GM12878 (cell line): ENCODE measurements around the gene BLOC1S3. TPM values are rescaled to one million over a fixed set of nuclear protein-coding genes. Genes with fewer than 3 reads are reported as not detected.

ENCODE experiments used
- CBFB ChIP-seq: IDR thresholded peaks from 2 replicates; pipeline ENCODE4 v1.6.1; 2016; ENCODE audit warnings: antibody characterized with exemption, low read depth
- ESRRA ChIP-seq: IDR thresholded peaks from 2 replicates; pipeline ENCODE4 v1.6.1; 2012; ENCODE audit warnings: mild to moderate bottlenecking, low read length, improper control_type of control experiment
- FOS ChIP-seq: IDR thresholded peaks from 3 replicates; pipeline ENCODE4 v1.6.1; 2011; ENCODE audit warnings: borderline replicate concordance; ENCODE audit not compliant: insufficient read length; ENCODE audit errors: extremely low read depth
- HCFC1 ChIP-seq: fragments of 150-350 bp; IDR thresholded peaks from 2 replicates; pipeline ENCODE4 v1.6.1; 2014; ENCODE audit warnings: low read length
- LARP7 ChIP-seq: fragments of 450-650 bp; IDR thresholded peaks from 2 replicates; pipeline ENCODE4 v1.6.1; 2017; ENCODE audit warnings: mild to moderate bottlenecking
- MEF2B ChIP-seq: fragments of 450-650 bp; IDR thresholded peaks from 2 replicates; pipeline ENCODE4 v1.6.1; 2018; ENCODE audit warnings: mild to moderate bottlenecking, moderate library complexity; ENCODE audit not compliant: partially characterized antibody, poor library complexity, severe bottlenecking
- MXI1 ChIP-seq: fragments of 150-350 bp; IDR thresholded peaks from 2 replicates; pipeline ENCODE4 v1.6.1; 2011; ENCODE audit warnings: low read depth, mild to moderate bottlenecking, inconsistent platforms, low read length, improper control_type of control experiment
- PAX5 ChIP-seq: IDR thresholded peaks from 2 replicates; pipeline ENCODE4 v1.6.1; 2011; ENCODE audit warnings: low read depth, low read length, borderline replicate concordance
- PML ChIP-seq: IDR thresholded peaks from 2 replicates; pipeline ENCODE4 v1.6.1; 2012; ENCODE audit warnings: low read length, inconsistent platforms
- RELA ChIP-seq: fragments of 450-650 bp; IDR thresholded peaks from 2 replicates; pipeline ENCODE4 v1.8.0; 2014; ENCODE audit warnings: borderline replicate concordance; ENCODE audit not compliant: partially characterized antibody
- SMAD5 ChIP-seq: IDR thresholded peaks from 2 replicates; pipeline ENCODE4 v1.6.1; 2016; ENCODE audit warnings: antibody characterized with exemption, low read depth
- SMARCA5 ChIP-seq: fragments of 450-650 bp; IDR thresholded peaks from 2 replicates; pipeline ENCODE4 v1.6.1; 2017; ENCODE audit warnings: mild to moderate bottlenecking
- TCF7 ChIP-seq: IDR thresholded peaks from 2 replicates; pipeline ENCODE4 v1.6.1; 2014; ENCODE audit warnings: antibody characterized with exemption, borderline replicate concordance
- ZBED1 ChIP-seq: IDR thresholded peaks from 2 replicates; pipeline ENCODE4 v1.6.1; 2016; ENCODE audit warnings: borderline replicate concordance
- ZSCAN29 ChIP-seq: fragments of 450-650 bp; IDR thresholded peaks from 2 replicates; pipeline ENCODE4 v1.6.1; 2017; ENCODE audit warnings: mild to moderate bottlenecking, moderate library complexity
- polyA plus RNA-seq, 11 experiments: library from polyadenylated mRNA; depleted of rRNA in 4 of 11; unstranded in 6 of 11; stranded (reverse) in 5 of 11; fragments of >200 nt; fragmentation: Nextera tagmentation in 4 of 11; fragmentation: Illumina TruSeq in 1 of 11; extraction: Ambion mirVana in 4 of 11; extraction: Trizol in 1 of 11; gene quantifications; 1 replicate in 1 of 11; 2 replicates in 10 of 11; pipeline versions ENCODE4 v1.2.1 to v1.2.3, GENCODE V29; 2011 to 2016; ENCODE audit warnings: inconsistent platforms in 2 of 11, missing spikeins in 2 of 11, low read depth in 1 of 11
- total RNA-seq, 4 experiments: library from RNA; depleted of rRNA in 3 of 4; stranded (reverse); fragments of >200 nt in 3 of 4; fragmentation: Illumina TruSeq in 1 of 4; extraction: Trizol in 1 of 4; gene quantifications; 2 replicates each; pipeline versions ENCODE4 v1.2.1 to v1.2.3, GENCODE V29; 2013 to 2021
- TF ChIP-seq, protein P1 (sequence below): fragments of 450-650 bp; formaldehyde crosslinking; IDR thresholded peaks from 2 replicates; pipeline ENCODE4 v1.4.0; 2022; ENCODE audit warnings: mild to moderate bottlenecking, moderate library complexity
- TF ChIP-seq, protein P2 (sequence below): IDR thresholded peaks from 2 replicates; pipeline ENCODE4 v1.6.1; 2012; ENCODE audit warnings: low read depth, low read length, improper control_type of control experiment
- TF ChIP-seq, protein P3 (sequence below): IDR thresholded peaks from 2 replicates; pipeline ENCODE4 v1.6.1; 2011; ENCODE audit warnings: low read depth, mild to moderate bottlenecking, low read length, moderate library complexity, borderline replicate concordance; ENCODE audit errors: extremely low read depth
- TF ChIP-seq, protein P4 (sequence below): fragments of 450-650 bp; IDR thresholded peaks from 2 replicates; pipeline ENCODE4 v1.6.1; 2017; ENCODE audit warnings: mild to moderate bottlenecking, low read depth, inconsistent platforms; ENCODE audit not compliant: poor library complexity, severe bottlenecking
- TF ChIP-seq, protein P5 (sequence below): fragments of 450-650 bp; IDR thresholded peaks from 2 replicates; pipeline ENCODE4 v1.6.1; 2017; ENCODE audit warnings: low read depth, mild to moderate bottlenecking, moderate library complexity
- TF ChIP-seq, protein P6 (sequence below): fragments of 450-650 bp; conservative IDR thresholded peaks from 2 replicates; pipeline ENCODE4 v1.6.1; 2017; ENCODE audit warnings: mild to moderate bottlenecking, moderate library complexity

BLOC1S3 gene
- total and polyA plus RNA-seq, 10 of the 15 experiments (the other 5 are each of a cell fraction or from before 2014, with no cell fraction given) = 3.6 to 18.3 (median 10.4) TPM

DNA sequence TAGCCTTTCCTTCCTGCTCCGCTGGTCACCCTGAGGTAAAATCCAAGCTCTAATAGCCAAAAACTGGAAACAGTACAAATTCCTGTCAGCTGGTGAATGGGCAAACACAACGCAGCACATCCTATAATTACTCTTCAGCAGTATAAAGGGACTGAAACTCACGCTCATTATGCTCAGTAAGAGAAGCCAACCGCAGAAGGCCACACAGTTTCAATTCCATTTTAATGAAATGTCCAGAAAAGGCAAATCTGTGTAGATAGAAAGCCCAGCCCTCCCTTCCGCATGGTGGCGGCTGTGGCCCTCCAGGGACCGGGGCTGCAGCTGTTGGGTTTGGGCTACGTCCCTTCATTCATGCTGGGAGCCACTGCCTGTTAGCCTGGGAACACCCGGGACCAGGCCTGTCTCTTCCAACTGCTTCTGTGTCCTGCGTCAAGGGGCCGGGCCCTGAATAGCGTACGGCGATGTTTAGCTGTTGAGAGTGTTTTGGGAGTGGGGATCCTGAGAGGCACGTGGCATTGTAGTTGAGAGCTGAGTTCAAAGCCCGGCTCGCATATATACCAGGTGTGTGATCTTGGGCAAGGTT, 41.3 kb upstream of the BLOC1S3 start (continued):
- TF ChIP-seq, protein P1, sequence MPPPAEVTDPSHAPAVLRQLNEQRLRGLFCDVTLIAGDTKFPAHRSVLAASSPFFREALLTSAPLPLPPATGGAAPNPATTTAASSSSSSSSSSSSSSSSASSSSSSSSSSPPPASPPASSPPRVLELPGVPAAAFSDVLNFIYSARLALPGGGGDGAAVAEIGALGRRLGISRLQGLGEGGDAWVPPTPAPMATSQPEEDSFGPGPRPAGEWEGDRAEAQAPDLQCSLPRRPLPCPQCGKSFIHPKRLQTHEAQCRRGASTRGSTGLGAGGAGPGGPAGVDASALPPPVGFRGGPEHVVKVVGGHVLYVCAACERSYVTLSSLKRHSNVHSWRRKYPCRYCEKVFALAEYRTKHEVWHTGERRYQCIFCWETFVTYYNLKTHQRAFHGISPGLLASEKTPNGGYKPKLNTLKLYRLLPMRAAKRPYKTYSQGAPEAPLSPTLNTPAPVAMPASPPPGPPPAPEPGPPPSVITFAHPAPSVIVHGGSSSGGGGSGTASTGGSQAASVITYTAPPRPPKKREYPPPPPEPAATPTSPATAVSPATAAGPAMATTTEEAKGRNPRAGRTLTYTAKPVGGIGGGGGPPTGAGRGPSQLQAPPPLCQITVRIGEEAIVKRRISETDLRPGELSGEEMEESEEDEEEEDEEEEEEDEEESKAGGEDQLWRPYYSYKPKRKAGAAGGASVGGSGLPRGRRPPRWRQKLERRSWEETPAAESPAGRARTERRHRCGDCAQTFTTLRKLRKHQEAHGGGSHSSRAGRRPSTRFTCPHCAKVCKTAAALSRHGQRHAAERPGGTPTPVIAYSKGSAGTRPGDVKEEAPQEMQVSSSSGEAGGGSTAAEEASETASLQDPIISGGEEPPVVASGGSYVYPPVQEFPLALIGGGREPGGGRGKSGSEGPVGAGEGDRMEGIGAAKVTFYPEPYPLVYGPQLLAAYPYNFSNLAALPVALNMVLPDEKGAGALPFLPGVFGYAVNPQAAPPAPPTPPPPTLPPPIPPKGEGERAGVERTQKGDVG (CRISPR knock-in tag) = no peak
- TF ChIP-seq, protein P2, sequence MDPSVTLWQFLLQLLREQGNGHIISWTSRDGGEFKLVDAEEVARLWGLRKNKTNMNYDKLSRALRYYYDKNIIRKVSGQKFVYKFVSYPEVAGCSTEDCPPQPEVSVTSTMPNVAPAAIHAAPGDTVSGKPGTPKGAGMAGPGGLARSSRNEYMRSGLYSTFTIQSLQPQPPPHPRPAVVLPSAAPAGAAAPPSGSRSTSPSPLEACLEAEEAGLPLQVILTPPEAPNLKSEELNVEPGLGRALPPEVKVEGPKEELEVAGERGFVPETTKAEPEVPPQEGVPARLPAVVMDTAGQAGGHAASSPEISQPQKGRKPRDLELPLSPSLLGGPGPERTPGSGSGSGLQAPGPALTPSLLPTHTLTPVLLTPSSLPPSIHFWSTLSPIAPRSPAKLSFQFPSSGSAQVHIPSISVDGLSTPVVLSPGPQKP = no peak
- TF ChIP-seq ZBED1 = no peak
- no peak for TF ChIP-seq PML
- peak; percentile 69; the same call in 1 of the 2 replicates for TF ChIP-seq PAX5
- TF ChIP-seq, protein P3, sequence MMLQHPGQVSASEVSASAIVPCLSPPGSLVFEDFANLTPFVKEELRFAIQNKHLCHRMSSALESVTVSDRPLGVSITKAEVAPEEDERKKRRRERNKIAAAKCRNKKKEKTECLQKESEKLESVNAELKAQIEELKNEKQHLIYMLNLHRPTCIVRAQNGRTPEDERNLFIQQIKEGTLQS = no peak
- no peak for TF ChIP-seq SMAD5
- TF ChIP-seq ZSCAN29 = no peak
- peak; percentile 88 for TF ChIP-seq CBFB
- no peak for TF ChIP-seq SMARCA5
- TF ChIP-seq TCF7 = no peak
- no peak for TF ChIP-seq LARP7
- TF ChIP-seq, protein P4, sequence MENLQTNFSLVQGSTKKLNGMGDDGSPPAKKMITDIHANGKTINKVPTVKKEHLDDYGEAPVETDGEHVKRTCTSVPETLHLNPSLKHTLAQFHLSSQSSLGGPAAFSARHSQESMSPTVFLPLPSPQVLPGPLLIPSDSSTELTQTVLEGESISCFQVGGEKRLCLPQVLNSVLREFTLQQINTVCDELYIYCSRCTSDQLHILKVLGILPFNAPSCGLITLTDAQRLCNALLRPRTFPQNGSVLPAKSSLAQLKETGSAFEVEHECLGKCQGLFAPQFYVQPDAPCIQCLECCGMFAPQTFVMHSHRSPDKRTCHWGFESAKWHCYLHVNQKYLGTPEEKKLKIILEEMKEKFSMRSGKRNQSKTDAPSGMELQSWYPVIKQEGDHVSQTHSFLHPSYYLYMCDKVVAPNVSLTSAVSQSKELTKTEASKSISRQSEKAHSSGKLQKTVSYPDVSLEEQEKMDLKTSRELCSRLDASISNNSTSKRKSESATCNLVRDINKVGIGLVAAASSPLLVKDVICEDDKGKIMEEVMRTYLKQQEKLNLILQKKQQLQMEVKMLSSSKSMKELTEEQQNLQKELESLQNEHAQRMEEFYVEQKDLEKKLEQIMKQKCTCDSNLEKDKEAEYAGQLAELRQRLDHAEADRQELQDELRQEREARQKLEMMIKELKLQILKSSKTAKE = peak; percentile 72
- TF ChIP-seq RELA = no peak
- TF ChIP-seq MEF2B = peak; percentile 95
- no peak for TF ChIP-seq FOS
- TF ChIP-seq ESRRA = no peak
- TF ChIP-seq, protein P5, sequence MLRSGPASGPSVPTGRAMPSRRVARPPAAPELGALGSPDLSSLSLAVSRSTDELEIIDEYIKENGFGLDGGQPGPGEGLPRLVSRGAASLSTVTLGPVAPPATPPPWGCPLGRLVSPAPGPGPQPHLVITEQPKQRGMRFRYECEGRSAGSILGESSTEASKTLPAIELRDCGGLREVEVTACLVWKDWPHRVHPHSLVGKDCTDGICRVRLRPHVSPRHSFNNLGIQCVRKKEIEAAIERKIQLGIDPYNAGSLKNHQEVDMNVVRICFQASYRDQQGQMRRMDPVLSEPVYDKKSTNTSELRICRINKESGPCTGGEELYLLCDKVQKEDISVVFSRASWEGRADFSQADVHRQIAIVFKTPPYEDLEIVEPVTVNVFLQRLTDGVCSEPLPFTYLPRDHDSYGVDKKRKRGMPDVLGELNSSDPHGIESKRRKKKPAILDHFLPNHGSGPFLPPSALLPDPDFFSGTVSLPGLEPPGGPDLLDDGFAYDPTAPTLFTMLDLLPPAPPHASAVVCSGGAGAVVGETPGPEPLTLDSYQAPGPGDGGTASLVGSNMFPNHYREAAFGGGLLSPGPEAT = peak; percentile 85
- TF ChIP-seq MXI1 = peak; percentile 61; the same call in 1 of the 2 replicates
- no peak for TF ChIP-seq HCFC1
- TF ChIP-seq, protein P6, sequence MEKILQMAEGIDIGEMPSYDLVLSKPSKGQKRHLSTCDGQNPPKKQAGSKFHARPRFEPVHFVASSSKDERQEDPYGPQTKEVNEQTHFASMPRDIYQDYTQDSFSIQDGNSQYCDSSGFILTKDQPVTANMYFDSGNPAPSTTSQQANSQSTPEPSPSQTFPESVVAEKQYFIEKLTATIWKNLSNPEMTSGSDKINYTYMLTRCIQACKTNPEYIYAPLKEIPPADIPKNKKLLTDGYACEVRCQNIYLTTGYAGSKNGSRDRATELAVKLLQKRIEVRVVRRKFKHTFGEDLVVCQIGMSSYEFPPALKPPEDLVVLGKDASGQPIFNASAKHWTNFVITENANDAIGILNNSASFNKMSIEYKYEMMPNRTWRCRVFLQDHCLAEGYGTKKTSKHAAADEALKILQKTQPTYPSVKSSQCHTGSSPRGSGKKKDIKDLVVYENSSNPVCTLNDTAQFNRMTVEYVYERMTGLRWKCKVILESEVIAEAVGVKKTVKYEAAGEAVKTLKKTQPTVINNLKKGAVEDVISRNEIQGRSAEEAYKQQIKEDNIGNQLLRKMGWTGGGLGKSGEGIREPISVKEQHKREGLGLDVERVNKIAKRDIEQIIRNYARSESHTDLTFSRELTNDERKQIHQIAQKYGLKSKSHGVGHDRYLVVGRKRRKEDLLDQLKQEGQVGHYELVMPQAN = 0 out of 2 replicates have a peak, but pooled peaks have one; percentile 23
